ENCODE measurements around the gene CASTOR1.

CASTOR1 gene

GRCh38 chr22:30241576-30242371, 47.5 kb downstream of the CASTOR1 start:
- TF ChIP-seq, protein P1, sequence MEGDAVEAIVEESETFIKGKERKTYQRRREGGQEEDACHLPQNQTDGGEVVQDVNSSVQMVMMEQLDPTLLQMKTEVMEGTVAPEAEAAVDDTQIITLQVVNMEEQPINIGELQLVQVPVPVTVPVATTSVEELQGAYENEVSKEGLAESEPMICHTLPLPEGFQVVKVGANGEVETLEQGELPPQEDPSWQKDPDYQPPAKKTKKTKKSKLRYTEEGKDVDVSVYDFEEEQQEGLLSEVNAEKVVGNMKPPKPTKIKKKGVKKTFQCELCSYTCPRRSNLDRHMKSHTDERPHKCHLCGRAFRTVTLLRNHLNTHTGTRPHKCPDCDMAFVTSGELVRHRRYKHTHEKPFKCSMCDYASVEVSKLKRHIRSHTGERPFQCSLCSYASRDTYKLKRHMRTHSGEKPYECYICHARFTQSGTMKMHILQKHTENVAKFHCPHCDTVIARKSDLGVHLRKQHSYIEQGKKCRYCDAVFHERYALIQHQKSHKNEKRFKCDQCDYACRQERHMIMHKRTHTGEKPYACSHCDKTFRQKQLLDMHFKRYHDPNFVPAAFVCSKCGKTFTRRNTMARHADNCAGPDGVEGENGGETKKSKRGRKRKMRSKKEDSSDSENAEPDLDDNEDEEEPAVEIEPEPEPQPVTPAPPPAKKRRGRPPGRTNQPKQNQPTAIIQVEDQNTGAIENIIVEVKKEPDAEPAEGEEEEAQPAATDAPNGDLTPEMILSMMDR (IDR thresholded peaks at IDR 0.05): no peak
- H3K36me3 ChIP-seq: no peaks in the 10 kb centered on the region
- H3K9me3 ChIP-seq: no peaks in the 10 kb centered on the region
- no peak overlapping the region for H3K4me3 ChIP-seq (ENCODE audit: low read depth in 1 of 2, low read length in 1 of 2)
- no peak overlapping the region for H3K27ac ChIP-seq
- peaks cover 12 to 13% of the 10 kb centered on the region in 2 experiments for H3K4me1 ChIP-seq (ENCODE audit: control insufficient read depth in 1 of 2, insufficient read depth in 1 of 2, low read depth in 1 of 2, low read length in 1 of 2)
- peaks cover 27% of the 10 kb centered on the region for H3K27me3 ChIP-seq

GRCh38 chr22:30240541-30241417, 48.5 kb downstream of the CASTOR1 start:
- no peaks in the 10 kb centered on the region for H3K9me3 ChIP-seq
- peaks cover 2 to 4% of the 10 kb centered on the region in 2 experiments for H3K4me1 ChIP-seq (ENCODE audit: control insufficient read depth in 1 of 2, insufficient read depth in 1 of 2, low read depth in 1 of 2, low read length in 1 of 2)
- H3K36me3 ChIP-seq: no peaks in the 10 kb centered on the region
- TF ChIP-seq, protein P1 (IDR thresholded peaks at IDR 0.05): no peak
- no peak overlapping the region for H3K4me3 ChIP-seq (ENCODE audit: low read depth in 1 of 2, low read length in 1 of 2)
- no peak overlapping the region for H3K27ac ChIP-seq
- H3K27me3 ChIP-seq: peaks cover 17% of the 10 kb centered on the region

DNA sequence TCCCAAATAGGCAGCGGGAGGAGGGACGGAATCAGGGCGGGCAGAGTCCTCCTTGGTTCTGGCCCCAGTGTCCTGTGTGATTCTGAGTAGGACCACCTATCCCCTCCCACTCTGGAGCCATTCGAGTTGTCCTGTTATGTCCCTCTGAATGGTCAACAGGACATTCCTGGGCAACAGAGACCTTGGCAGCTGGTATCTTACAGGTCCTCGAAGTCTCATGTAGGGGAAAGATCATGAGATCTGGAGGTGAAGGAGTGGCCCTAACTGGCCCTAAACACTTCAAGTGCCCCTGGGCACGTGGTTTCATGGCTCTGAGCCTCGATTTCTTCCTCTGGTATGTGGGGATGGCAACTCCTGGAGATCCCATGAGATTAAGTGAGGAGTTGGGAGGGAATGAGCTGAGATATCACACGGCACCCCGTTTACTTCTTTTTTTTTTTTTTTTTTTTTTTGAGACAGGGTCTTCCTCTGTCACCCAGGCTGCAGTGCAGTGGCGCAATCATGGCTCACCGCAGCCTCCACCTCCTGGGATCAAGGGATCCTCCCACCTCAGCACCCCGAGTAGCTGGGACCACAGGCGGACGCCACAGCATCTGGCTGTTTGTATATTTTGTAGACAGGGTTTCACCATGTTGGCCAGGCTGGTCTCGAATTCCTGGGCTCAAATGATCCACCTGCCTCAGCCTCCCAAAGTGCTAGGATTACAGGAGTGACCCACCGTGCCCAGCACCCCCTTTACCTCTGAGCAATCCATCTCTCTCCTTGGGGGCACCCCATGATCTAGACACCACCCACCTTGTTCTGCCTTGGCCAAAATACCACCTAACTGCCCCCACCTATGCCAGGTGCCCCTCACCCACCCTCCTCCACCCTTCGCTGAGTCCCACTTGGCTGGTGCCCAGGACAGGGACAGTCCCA, 49.6 kb downstream of the CASTOR1 start:
- H3K36me3 ChIP-seq: no peaks in the 10 kb centered on the region
- no peaks in the 10 kb centered on the region for H3K4me1 ChIP-seq (ENCODE audit: control insufficient read depth in 1 of 2, insufficient read depth in 1 of 2, low read depth in 1 of 2, low read length in 1 of 2)

DNA sequence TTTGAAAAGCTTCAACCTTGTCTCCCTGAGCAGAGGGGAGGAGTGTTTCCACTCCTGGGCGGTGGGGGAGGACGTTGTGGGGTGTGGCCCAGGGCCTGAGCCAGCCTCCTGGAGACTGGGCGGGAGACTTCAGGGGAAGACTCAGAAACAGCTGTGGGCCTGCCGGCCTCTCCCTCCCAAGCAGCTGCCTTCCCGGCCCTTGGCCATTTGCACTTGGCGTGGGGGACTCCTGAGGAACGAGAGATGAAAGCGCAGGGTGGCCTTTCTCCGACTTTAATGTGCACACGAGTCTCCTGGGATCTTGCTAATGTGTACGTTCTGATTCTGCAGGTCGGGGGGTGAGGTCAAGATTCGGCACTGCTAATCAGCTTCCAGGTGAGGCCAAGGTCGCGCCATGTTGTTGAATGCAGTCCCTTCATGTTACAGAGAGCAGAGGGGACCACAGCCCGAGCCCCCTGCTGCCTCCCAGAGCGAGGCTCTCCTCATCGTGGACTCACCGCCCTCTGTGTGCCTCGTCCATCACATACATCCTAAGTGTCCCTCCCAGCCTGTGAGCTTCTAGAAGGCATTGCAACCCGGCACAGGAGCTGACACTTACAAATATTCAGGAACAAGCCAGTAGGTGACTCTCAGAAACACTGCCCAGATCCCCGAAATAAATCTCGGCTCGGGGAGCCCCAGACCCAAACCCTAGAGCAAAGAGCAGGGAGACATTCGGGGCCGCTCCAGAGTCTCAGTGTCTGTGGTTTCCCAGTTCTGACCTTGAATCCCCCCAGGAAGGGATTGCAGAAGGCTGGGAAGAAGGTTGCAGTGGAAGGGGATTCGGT, 50.4 kb downstream of the CASTOR1 start:
- H3K36me3 ChIP-seq: no peaks in the 10 kb centered on the region
- TF ChIP-seq, protein P1 (IDR thresholded peaks at IDR 0.05): no peak
- H3K27me3 ChIP-seq: no peaks in the 10 kb centered on the region
- H3K9me3 ChIP-seq: no peaks in the 10 kb centered on the region
- H3K4me3 ChIP-seq (ENCODE audit: low read depth in 1 of 2, low read length in 1 of 2): no peak overlapping the region
- H3K27ac ChIP-seq: no peak overlapping the region
- H3K4me1 ChIP-seq (ENCODE audit: control insufficient read depth in 1 of 2, insufficient read depth in 1 of 2, low read depth in 1 of 2, low read length in 1 of 2): no peaks in the 10 kb centered on the region

More for the DNA sequence above, 49.6 kb downstream of the CASTOR1 start:
- Histone ChIP-seq H3K27ac (no peak overlapping the region), H3K4me3 (ENCODE audit: low read depth in 1 of 2, low read length in 1 of 2) (no peak overlapping the region), H3K27me3 (peaks cover 7% of the 10 kb centered on the region), H3K9me3 (no peaks in the 10 kb centered on the region)
- TF ChIP-seq, protein P1 (IDR thresholded peaks at IDR 0.05): no peak

All from neutrophil (primary cell).